Inferior parietal cortex (tissue), 1 donor: ENCODE data around the gene GNL2.
"Not testable (repeated sequence)": the region's sequence is repeated elsewhere in the genome, so short reads cannot be mapped to it uniquely, and the experiment has no call there.

Source experiments
- DNase-seq: peaks from one replicate; pipeline ENCODE4 v3.0.0-alpha.2; 2016; ENCODE audit errors: extremely low spot score

The GNL2 gene

GRCh38 chr1:37606481-37607263 is 10.9 kb upstream of the GNL2 start:
- DNase-seq, result no peak

- no peak for DNase-seq
Observed at GRCh38 chr1:37605806-37606474, 10.2 kb upstream of the GNL2 start.

GRCh38 chr1:37605061-37605650 is 9.4 kb upstream of the GNL2 start:
- DNase-seq, result no peak

DNA sequence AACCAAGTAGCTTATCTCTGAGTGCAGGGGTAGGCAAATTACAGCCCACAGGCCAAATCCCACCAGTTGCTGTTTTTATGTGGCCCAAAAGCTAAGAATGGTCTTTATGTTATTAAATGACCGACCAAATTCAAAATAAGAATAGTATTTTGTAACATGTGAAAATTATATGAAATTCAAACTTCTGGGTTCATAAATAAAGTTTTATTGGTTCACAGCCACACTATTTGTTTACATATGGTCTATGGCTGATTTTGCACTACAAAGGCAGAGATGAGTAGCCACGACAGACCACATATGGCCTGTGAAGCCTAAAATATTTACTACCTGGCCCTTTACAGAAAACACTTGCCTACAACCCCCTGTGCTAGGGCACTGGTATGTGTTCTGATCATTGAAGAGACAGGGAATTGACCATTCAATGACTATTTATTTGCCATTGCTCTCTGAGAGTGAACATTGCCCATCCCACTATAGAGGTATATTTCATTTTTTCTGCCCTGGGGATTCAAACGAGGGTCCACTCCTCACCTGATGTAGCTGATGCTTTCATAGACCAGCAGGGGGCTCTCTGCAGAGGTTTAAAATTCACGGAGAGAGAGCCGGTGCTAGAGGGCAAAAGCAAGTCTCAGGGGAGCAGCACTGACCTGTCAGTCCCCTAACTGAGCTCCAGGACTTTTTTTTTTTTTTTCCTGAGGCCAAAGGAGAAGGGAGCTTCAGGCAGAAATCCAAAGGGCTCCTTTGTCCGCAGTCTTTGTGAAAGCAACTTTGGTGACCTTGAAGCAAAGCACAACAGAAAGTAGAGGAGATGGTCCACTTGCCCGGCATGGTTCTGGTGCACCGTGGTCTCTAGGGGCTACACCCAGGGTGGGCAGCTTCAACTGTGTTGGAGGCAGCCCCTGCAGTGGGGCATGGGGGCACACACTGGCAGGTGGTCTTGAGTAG is 7.3 kb upstream of the GNL2 start:
- DNase-seq, result peak; percentile 66

- no peak for DNase-seq
Observed at GRCh38 chr1:37601441-37601840, 5.7 kb upstream of the GNL2 start.

DNA sequence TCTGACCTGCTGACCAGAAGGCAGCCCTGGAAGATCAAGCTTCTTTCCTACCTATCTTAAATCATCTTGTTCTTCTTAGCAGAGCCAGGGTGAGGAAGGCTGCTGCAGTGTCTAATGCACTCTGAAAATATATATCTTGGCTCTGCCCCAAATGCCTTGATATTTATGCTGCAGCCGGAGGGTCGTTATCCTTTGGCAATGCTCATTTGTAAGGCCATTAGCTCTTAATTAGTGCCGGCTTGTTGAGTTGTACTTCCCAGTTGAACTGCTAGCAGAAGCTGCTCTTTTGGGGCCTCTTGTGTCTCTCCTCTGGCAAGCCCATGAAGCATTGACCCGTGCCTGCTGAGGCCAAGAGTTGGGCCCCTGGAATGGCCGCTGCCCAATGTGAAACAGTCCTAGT is 4.2 kb upstream of the GNL2 start:
- DNase-seq, result no peak

GRCh38 chr1:37596182-37596667 is 488 bp upstream of the GNL2 start:
- DNase-seq, result no peak

GRCh38 chr1:37593726-37594125 is 2.0 kb downstream of the GNL2 start:
- no peak for DNase-seq

- DNase-seq, result no peak
Observed at GRCh38 chr1:37588939-37589338, 6.8 kb downstream of the GNL2 start.

DNA sequence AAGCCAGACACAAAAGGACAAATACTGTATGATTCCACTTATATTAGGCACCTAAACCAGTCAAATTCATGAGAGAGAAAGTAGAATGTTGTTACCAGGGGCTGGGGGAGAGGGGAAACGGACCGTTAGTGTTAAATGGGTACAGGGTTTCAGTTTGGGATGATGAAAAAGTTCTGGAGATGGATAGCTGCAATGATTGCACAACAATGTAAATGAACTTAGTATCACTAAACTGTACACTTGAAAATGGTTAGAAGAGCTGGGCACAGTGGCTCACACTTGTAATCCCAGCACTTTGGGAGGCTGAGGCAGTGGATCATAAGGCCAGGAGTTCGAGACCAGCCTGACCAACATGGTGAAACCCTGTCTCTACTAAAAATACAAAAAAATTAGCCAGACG is 11.2 kb downstream of the GNL2 start:
- DNase-seq, result not testable (repeated sequence)

GRCh38 chr1:37575692-37576091 is 20.0 kb downstream of the GNL2 start:
- no peak for DNase-seq

GRCh38 chr1:37574834-37575480 is 20.8 kb downstream of the GNL2 start:
- no peak for DNase-seq

- DNase-seq, result no peak
Observed at GRCh38 chr1:37570528-37571334, 25.0 kb downstream of the GNL2 start.

- DNase-seq, result no peak
Observed at GRCh38 chr1:37567023-37567422, 28.7 kb downstream of the GNL2 start.

DNA sequence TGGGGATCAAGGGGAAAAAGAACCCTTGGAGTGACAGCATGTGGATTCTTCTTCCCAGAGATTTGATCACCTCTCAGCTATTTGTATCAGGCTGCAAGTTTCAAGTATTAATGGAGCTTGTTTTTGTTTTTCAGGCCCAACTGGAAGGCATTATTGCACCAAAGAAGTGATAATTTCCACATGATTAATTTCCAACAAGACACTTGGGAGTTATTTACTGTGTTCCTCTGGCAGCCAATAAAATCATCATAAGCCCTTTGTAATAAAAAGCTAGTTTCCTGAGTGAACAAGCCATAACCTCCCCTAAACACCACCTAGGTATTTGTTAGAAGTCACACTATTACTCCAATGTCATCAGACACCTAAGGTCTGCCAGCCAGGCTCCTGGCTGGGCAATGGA is 30.8 kb downstream of the GNL2 start:
- no peak for DNase-seq

- DNase-seq, result no peak
Observed at GRCh38 chr1:37562984-37563383, 32.8 kb downstream of the GNL2 start.

- no peak for DNase-seq
Observed at GRCh38 chr1:37561133-37562132, 34.3 kb downstream of the GNL2 start.

DNA sequence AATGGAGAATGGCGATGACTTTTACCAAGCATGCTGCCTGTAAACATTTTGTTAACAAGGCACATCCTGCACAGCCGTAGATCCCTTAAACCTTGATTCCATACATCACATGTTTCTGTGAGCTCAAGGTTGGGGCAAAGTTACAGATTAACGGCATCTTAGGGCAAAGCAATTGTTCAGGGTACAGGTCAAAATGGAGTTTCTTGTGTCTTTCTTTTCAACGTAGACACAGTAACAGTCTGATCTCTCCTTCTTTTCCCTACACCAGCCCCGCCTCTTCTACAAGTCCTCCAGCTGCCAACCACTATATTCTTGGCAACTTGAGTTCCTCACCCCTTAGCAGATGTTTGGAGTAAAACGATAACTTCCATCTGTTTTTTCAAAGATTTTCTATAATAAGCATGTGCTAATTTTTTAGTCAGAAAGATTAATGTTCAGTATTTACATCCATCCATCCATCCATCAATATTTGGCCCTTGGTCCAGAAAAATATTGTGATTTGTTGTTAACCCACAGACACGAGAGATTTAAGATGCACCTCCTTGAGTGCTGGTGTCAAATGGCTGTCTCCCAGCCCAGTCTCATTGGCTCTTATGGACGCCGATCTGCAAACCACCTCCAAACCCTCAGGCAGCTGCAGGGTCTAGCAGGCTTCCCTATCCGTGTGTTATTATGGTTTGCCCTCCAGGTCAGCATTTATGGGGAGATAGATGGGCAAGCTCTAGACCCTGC is 35.2 kb downstream of the GNL2 start:
- DNase-seq, result no peak
